ENCODE data around the gene TBC1D14. TPM values are rescaled to one million over a fixed set of nuclear protein-coding genes. Genes with fewer than 3 reads are reported as not detected.

The TBC1D14 gene
- total RNA-seq, 4 donors from 2014 or later = 42.6 to 56.9 (median 54.0) TPM

- peak overlapping the region; percentile 53 to 78 (median 65) for H3K27ac ChIP-seq
- no peak overlapping the region for H3K4me3 ChIP-seq
- no peak for DNase-seq
- peaks cover 5 to 49% (median 19%) of the 10 kb centered on the region in 4 donors for H3K4me1 ChIP-seq
- H3K36me3 ChIP-seq = no peaks in the 10 kb centered on the region
- H3K27me3 ChIP-seq = no peaks in the 10 kb centered on the region
- intact Hi-C loops (cut with DNase I; ENCODE audit: low total_unique reads) (no loop called here), in situ Hi-C loops (cut with MboI; ENCODE audit: low pct_ligation_motif_present in 1 of 4, low pct_unique_long_range_greater_than_20kb in 1 of 4, low sequenced_read_pairs in 3 of 4) (no loop called here)
- 60 to 72% methylated on average over 3 to 6 of the region's 6 CpGs for WGBS, 2 donors (ENCODE audit: low coverage in 1 of 2)
- TF ChIP-seq POLR2A (IDR thresholded peaks at IDR 0.05) (no peak), POLR2AphosphoS5 (IDR thresholded peaks at IDR 0.05) (peak in 1 of 3 donors; percentile 49), EP300 (IDR thresholded peaks at IDR 0.05; ENCODE audit: low read depth) (peak; percentile 17), CTCF (IDR thresholded peaks at IDR 0.05) (no peak)
- no peaks in the 10 kb centered on the region for H3K9me3 ChIP-seq
Measured at GRCh38 chr4:6957148-6957520, 47.5 kb downstream of the TBC1D14 start.

- no peaks in the 10 kb centered on the region for H3K27me3 ChIP-seq
- WGBS, 2 donors (ENCODE audit: low coverage in 1 of 2) = 72 to 89% methylated on average over 2 to 5 of the region's 5 CpGs
- in situ Hi-C loops (cut with MboI; ENCODE audit: low pct_ligation_motif_present in 1 of 4, low pct_unique_long_range_greater_than_20kb in 1 of 4, low sequenced_read_pairs in 3 of 4) (no loop called here), intact Hi-C loops (cut with DNase I; ENCODE audit: low total_unique reads) (no loop called here)
- H3K36me3 ChIP-seq = no peaks in the 10 kb centered on the region
- TF ChIP-seq CTCF (IDR thresholded peaks at IDR 0.05) (no peak), POLR2AphosphoS5 (IDR thresholded peaks at IDR 0.05) (no peak), EP300 (IDR thresholded peaks at IDR 0.05; ENCODE audit: low read depth) (no peak), POLR2A (IDR thresholded peaks at IDR 0.05) (no peak)
- no peak overlapping the region for H3K4me3 ChIP-seq
- no peaks in the 10 kb centered on the region for H3K9me3 ChIP-seq
- DNase-seq = no peak
- peaks cover 5 to 49% (median 22%) of the 10 kb centered on the region in 4 donors for H3K4me1 ChIP-seq
- peak overlapping the region in 3 of 4 donors; percentile 63 to 78 (median 67) for H3K27ac ChIP-seq
Measured at GRCh38 chr4:6957994-6958393, 48.4 kb downstream of the TBC1D14 start.

- H3K36me3 ChIP-seq = no peaks in the 10 kb centered on the region
- in situ Hi-C loops (cut with MboI; ENCODE audit: low pct_ligation_motif_present in 1 of 4, low pct_unique_long_range_greater_than_20kb in 1 of 4, low sequenced_read_pairs in 3 of 4) (no loop called here), intact Hi-C loops (cut with DNase I; ENCODE audit: low total_unique reads) (no loop called here)
- H3K4me3 ChIP-seq = no peak overlapping the region
- no peak overlapping the region for H3K27ac ChIP-seq
- TF ChIP-seq POLR2AphosphoS5 (IDR thresholded peaks at IDR 0.05) = no peak
- TF ChIP-seq CTCF (IDR thresholded peaks at IDR 0.05) = no peak
- no peak for TF ChIP-seq EP300 (IDR thresholded peaks at IDR 0.05; ENCODE audit: low read depth)
- TF ChIP-seq POLR2A (IDR thresholded peaks at IDR 0.05) = no peak
- no peak for DNase-seq
- no peaks in the 10 kb centered on the region for H3K9me3 ChIP-seq
- no peaks in the 10 kb centered on the region for H3K27me3 ChIP-seq
- 92 to 100% methylated on average over 1 to 5 of the region's 5 CpGs for WGBS, 2 donors (ENCODE audit: low coverage in 1 of 2)
- peaks cover 0 to 46% (median 17%) of the 10 kb centered on the region in 4 donors for H3K4me1 ChIP-seq
Measured at GRCh38 chr4:6959261-6959660, 49.6 kb downstream of the TBC1D14 start.

- DNase-seq = no peak
- no peak overlapping the region for H3K4me3 ChIP-seq
- no peaks in the 10 kb centered on the region for H3K27me3 ChIP-seq
- H3K36me3 ChIP-seq = no peaks in the 10 kb centered on the region
- TF ChIP-seq EP300 (IDR thresholded peaks at IDR 0.05; ENCODE audit: low read depth) (no peak), POLR2A (IDR thresholded peaks at IDR 0.05) (no peak), POLR2AphosphoS5 (IDR thresholded peaks at IDR 0.05) (no peak)
- no peaks in the 10 kb centered on the region for H3K9me3 ChIP-seq
- intact Hi-C loops (cut with DNase I; ENCODE audit: low total_unique reads) (no loop called here), in situ Hi-C loops (cut with MboI; ENCODE audit: low pct_ligation_motif_present in 1 of 4, low pct_unique_long_range_greater_than_20kb in 1 of 4, low sequenced_read_pairs in 3 of 4) (no loop called here)
- peaks cover 0 to 39% (median 16%) of the 10 kb centered on the region in 4 donors for H3K4me1 ChIP-seq
- no peak overlapping the region for H3K27ac ChIP-seq
- 94% methylated on average over 4 of the region's 4 CpGs; no CpG with 5 or more reads in 1 of the 2 donors for WGBS, 2 donors (ENCODE audit: low coverage in 1 of 2)
Measured at GRCh38 chr4:6960154-6960553, 50.5 kb downstream of the TBC1D14 start.

Measured in transverse colon (tissue), 4 donors.